Right lobe of liver (tissue), 4 donors: ENCODE data around the gene MAL.

Experiments
- CTCF ChIP-seq, 4 donors: fragments of 200-600 bp in 3 of 4; fragments of 450-650 bp in 1 of 4; IDR thresholded peaks; one replicate each; pipeline versions ENCODE4 v1.5.1 to v1.8.0; 2016 to 2022; ENCODE audit warnings: antibody characterized with exemption in 4 of 4, mild to moderate bottlenecking in 2 of 4
- POLR2A ChIP-seq: fragments of 450-650 bp; IDR thresholded peaks from one replicate; pipeline ENCODE4 v1.6.1; 2017; ENCODE audit warnings: antibody characterized with exemption, mild to moderate bottlenecking
- donor health status: DM: no; HTN: no; CAD: no.
- donor health status: DM: no; HTN: no; CAD: no.
- donor health status: DM: no; HTN: yes; CAD: no.

DNA sequence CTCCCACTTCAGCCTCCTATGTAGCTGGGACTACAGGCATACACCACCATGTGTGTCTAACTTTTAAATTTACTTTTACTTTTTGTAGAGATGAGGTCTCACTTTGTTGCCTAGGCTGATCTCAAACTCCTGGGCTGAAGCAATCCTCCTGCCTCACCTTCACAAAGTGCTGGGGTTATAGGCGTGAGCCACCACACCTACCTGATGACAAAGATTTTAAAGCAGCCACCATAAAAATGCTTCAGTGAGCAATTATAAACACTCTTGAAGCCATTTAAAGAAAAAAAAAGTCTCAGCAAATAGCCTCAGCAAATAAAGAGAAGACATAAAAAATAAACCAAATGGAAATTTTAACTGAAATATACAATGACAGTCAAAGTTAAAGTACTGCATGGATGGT lies 60.5 kb downstream of the MAL start:
- TF ChIP-seq CTCF (IDR thresholded peaks at IDR 0.05) (no peak), POLR2A (no peak)
